GM12873 (cell line): ENCODE results near the gene FEM1A.

Experiments used
- CTCF ChIP-seq: IDR thresholded peaks from 2 replicates; pipeline ENCODE4 v1.5.1; 2012; ENCODE audit warnings: low read depth, mild to moderate bottlenecking, moderate library complexity, low read length, control low read depth; ENCODE audit not compliant: insufficient read depth; ENCODE audit errors: missing control alignments

The FEM1A gene

GRCh38 chr19:4776436-4777211 lies 14.9 kb upstream of the FEM1A start:
- TF ChIP-seq CTCF: no peak

GRCh38 chr19:4780860-4781259 lies 10.7 kb upstream of the FEM1A start:
- TF ChIP-seq CTCF: no peak

GRCh38 chr19:4781801-4782200 lies 9.7 kb upstream of the FEM1A start:
- no peak for TF ChIP-seq CTCF

GRCh38 chr19:4794971-4795370 lies 3.4 kb downstream of the FEM1A start:
- TF ChIP-seq CTCF: no peak

- TF ChIP-seq CTCF: no peak
Measured at GRCh38 chr19:4795400-4795799, 3.9 kb downstream of the FEM1A start.

GRCh38 chr19:4800591-4801081 lies 9.1 kb downstream of the FEM1A start:
- no peak for TF ChIP-seq CTCF

- TF ChIP-seq CTCF: no peak
Measured at GRCh38 chr19:4801085-4801619, 9.6 kb downstream of the FEM1A start.
